NCI-H2196 treated with DMSO at 0.1 percent for 48 hours (cell line): ENCODE measurements around the gene GOLGA6L1.
"Not testable (repeated sequence)": the region's sequence is repeated elsewhere in the genome, so short reads cannot be mapped to it uniquely, and the experiment has no call there.

Experiments used
- DNase-seq: peaks from one replicate; lab custom pipeline; 2025; ENCODE audit not compliant: unreplicated experiment; lab: John Stamatoyannopoulos, UW

The GOLGA6L1 gene, protein sequence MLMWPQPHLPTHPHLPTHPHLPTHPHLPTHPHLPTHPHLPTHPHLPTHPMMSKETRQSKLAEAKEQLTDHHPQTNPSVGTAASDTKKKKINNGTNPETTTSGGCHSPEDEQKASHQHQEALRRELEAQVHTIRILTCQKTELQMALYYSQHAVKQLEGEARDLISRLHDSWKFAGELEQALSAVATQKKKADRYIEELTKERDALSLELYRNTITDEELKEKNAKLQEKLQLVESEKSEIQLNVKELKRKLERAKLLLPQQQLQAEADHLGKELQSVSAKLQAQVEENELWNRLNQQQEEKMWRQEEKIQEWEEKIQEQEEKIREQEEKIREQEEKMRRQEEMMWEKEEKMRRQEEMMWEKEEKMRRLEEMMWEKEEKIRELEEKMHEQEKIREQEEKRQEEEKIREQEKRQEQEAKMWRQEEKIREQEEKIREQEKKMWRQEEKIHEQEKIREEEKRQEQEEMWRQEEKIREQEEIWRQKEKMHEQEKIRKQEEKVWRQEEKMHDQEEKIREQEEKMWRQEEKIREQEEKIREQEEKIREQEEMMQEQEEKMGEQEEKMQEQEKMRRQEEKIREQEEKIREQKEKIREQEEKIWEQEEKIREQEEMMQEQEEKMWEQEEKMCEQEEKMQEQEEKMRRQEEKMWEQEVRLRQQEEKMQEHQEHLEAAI

DNA sequence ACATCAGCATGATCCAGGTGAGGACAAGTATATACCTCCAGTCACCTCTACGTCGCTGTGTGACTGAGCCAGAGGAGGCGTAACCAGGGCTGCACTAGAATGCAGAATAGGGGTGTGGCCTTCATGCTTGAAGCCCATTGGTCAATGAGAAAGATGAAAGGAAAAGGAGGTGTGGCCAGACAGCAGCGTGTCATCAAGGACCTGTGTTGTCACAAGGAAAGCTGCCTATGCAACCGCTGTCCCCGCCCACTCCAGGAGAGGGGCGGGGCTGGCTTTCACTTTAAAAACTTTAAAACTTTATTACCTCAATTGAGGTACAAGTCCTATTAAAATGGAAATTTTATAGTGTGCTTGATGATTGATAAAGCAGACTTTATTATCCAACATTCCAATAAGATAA, at the start of gene GOLGA6L1:
GOLGA6L1 (minus strand) TSS at position 101 of the 400 bp plus-strand sequence; CDS start at position 10, 91 bp downstream.
- not testable (repeated sequence) for DNase-seq

DNA sequence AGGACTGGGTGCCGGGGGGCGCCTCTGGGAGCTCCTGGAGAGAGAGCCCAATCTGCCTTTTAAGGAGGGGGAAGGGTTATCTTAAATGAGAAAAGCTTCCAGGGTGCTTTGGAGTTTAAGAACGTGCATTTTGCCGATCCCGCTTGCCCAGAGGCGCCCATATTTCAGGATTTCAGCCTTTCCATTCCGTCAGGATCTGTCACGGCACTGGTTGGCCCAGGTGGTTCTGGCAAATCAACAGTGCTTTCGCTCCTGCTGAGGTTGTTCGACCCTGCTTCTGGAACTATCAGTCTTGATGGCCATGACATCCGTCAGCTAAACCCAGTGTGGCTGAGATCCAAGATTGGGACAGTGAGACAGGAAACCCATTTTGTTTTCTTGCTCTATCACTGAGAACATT, 44.6 kb upstream of the GOLGA6L1 start:
- not testable (repeated sequence) for DNase-seq

DNA sequence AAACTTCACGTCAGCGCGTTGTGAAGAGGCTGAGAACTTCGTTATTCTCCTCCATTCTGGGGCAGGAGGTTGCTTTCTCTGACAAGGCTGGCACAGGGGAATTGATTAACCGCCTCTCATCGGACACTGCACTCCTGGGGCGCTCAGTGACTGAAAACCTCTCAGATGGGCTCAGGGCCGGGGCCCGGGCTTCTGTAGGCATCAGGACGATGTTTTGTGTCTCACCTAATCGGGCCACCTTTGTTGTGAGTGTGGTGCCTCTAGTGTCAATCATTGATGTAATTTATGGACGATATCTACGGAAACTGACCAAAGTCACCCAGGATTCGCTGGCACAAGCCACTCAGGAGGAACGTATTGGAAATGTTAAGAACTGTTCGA, 43.9 kb upstream of the GOLGA6L1 start:
- DNase-seq = not testable (repeated sequence)

DNA sequence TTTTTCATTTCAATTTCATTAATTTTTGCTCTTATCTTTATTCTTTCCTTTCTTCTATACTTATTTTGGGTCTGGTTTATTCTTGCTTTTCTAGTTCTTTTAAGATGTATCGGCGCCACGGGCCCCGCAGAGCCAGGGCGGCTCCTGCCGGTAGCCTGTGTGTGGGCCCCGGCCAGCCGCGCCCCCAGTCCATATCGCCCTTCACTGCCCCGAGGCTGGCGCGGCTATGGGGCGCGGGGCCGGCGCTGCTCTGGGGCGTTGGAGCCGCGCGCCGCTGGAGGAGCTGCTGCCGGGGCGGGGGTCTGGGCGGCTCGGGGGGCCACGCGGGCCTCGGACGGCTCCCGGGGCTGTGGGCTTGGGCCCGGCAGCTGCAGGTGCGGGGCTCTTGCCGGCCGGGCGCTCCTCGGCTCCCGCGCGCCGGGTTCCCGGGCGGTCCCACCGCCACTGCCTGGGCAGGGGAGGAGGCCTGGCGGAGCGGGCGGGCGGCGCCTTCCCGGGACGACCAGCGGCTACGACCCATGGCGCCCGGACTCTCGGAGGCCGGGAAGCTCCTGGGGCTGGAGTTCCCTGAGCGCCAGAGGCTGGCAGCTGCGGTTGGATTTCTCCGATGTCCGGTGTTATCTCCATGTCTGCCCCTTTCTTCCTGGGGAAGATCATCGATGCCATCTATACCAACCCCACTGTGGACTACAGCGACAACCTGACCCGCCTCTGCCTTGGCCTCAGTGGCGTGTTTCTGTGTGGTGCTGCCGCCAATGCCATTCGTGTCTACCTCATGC, 43.3 kb upstream of the GOLGA6L1 start:
- DNase-seq = not testable (repeated sequence)

DNA sequence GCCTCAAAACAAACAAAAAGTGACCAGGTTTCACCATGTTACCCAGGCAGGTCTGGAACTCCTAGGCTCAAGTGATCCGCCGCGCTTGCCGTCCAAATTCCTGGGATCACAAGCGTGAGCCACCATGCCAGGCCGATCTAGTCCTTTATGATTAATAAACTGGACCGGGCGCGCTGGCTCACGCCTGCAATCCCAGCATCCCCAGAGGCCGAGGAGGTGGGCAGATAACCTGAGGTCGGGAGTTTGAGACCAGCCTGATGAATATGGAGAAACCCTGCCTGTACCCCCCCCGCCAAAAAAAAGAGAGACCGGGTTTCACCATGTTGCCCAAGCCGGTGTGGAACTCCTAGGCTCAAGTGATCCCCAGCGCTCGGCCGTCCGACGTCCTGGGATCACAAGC, 40.1 kb upstream of the GOLGA6L1 start:
- not testable (repeated sequence) for DNase-seq

DNA sequence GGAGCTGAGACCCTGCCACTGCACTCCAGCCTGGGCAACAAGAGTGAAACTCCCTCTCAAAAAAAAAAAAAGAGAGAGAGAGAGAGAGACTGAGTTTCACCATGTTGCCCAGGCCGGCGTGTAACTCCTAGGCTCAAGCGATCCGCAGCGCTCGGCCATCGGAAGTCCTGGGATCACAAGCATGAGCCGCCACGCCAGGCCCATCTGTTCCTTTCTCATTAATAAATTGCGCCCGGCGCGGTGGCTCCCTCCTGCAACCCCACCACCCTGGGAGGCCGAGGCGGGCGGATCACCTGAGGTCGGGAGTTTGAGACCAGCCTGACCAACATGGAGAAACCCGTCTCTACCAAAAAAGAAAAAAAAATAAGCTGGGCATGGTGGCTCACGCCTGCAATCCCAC, 39.0 kb upstream of the GOLGA6L1 start:
- DNase-seq = not testable (repeated sequence)

DNA sequence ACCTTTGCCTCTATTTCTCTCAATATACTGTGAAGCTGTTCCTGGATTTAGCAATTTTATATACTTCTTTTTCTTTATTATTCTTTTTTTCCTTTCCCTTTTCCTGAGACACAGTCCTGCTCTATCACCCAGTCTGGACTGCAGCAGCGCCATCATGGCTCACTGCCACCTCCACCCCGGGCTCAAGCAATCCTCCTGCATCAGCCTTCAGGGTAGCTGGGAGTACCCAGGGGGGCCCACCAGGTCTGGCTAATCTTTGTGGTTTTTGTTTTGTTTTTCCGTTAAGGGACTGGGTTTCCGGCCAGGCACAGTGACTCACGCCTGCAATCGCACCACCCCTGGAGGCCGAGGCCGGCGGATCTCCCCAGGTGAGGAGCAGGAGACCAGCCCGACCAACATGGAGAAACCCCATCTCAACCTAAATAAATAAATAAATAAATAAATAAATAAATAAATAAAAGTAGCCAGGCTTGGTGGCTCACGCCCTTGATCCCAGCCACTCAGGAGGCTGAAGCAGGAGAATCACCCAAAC, 38.1 kb upstream of the GOLGA6L1 start:
- DNase-seq = not testable (repeated sequence)

DNA sequence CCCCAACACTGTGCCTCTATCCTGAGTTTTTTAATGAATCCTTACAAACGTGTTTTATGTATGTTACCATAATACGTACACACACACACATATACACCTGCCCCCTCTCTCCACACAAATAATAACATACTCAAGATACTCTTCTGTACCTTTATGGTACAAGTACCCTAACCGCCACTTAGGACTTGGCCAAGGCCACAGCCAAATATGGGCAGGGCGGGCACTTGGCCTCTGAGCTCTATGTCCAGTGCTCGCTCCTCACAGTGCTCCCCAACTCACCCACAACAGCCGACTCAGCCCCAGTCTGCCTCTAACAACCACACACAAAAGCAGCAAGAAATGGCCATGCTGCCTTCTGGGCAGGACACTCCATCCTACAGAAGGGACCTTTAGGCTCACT, 3.8 kb downstream of the GOLGA6L1 start:
- not testable (repeated sequence) for DNase-seq

DNA sequence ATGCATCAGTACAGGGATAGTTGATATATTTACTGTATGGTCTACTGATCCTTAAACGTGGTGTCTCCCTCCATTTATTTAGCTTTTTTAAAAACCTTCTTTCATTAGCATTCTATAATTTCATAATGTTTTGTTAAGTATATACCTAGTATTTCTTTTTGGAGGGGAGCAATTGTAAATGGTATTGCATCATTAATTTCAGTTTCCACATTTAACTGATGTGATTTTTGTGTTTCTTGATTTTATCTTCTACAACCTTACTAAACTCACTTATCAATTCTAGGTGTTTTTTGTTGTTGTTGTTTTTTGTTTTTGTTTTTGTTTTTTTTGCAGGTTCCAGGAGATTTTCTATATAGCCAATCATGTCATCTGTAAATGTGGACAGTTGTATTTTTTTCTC, 18.4 kb downstream of the GOLGA6L1 start:
- DNase-seq = no peak

DNA sequence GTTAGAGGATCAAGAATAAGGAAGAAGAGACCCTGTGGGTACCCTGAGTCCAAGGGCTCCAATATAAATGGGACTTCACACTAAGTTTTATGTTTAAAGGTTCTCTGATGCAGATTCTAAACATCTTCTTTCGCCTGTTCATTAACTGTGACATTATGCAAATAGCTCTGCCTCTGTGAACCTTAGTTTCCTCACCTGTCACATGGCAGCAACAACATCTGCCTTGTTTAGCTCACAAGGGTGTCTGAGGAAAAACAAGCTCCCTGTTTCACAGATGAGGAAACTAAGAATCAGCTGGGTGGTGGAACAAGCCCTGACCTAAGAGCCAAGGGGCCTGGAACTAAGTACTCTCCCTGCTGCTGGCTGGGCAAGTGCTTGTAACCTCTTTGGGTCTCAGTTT, 40.8 kb downstream of the GOLGA6L1 start:
- no peak for DNase-seq

DNA sequence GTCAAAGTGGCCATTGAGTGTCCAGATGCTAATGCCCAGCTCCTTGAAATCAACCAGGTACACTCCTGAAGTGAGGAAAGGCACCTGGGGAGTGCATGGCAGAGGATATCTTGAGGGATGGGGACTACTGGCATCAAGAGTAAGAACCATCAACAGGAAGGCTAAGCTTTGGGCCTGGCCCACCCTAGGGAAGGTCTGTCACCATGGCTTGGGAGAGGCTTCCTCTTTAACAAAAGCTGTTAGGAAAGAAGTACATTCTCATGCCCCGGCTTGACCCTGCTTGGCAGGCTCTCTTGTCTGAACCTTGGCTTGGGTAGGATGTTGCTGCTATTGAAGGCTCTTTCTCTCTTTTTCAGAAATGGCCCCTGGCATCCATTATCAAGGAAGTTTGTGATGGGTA, 53.5 kb downstream of the GOLGA6L1 start:
- DNase-seq = no peak

DNA sequence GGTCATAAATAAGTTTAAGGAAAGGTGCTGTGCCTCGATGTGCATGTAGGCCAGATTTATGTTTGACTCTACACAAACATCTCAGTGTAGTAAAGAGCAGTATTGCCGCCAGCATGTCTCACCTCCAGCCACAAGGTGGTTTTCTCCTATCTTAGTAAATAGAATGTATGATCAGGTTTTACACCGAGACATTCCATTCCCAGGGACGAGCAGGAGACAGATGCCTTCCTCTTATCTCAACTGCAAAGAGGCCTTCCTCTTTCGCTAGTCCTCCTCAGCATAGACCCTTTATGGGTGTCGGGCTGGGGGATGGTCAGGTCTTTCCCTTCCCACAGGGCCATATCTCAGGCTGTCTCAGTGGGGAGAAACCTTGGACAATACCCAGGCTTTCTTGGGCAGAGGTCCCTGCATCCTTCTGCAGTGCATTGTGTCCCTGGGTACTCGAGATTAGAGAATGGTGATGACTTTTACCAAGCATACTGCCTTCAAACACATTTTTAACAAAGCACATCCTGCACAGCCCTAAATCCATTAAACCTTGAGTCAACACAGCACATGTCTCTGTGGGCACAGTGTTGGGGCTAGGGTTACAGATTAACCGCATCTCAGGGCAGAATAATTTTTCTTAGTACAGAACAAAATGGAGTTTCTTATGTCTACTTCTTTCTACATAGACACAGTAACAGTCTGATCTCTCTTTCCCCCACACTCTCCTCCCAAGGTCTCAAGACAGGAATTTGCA, 54.5 kb downstream of the GOLGA6L1 start:
- DNase-seq = not testable (repeated sequence)

DNA sequence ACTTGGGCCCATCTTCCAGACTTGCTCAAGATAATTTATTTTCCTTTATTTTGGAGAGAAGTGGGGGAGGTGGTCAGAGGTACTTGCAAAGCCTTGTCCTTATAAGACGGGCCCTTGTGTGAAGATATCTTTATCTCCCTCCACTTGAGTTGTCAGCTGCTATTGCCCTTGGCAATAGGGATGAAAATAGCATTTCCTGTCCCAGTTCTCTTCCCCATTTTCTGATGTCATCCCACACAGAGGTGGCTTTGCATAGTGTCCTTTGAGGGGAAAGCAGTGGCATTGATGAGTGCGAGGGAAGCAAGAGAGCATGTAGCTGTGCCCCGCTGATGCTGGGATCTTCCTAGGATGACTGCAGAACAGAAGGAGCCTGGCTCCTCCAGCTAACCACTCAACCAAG, 55.4 kb downstream of the GOLGA6L1 start:
- no peak for DNase-seq

DNA sequence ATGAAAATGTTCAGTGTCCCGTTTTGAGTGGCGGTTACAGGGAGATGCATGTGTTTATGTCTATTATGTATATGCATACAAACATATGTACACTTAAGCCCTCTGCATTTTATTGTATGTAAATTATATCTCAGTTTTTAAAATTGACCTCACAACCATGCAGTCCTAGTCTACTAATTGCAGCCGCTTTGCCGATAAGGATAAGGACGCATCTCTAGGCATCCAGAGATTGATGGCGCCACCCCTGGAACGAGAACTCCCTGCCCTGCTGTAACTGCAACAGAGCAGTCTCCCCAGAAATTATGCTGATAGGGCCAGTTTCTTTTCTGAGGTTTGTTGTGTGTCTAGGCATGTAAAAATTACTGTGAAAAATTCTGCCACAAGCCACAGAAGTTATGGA, 56.9 kb downstream of the GOLGA6L1 start:
- DNase-seq = no peak
